GM19043 (cell line): ENCODE measurements around the gene PCSK7.

Experiments used
- ATAC-seq: cut with Tn5 transposase; IDR thresholded peaks from one replicate; pipeline ENCODE4 v1.9.1; 2021; ENCODE audit warnings: low read depth; ENCODE audit not compliant: unreplicated experiment

PCSK7 gene

DNA sequence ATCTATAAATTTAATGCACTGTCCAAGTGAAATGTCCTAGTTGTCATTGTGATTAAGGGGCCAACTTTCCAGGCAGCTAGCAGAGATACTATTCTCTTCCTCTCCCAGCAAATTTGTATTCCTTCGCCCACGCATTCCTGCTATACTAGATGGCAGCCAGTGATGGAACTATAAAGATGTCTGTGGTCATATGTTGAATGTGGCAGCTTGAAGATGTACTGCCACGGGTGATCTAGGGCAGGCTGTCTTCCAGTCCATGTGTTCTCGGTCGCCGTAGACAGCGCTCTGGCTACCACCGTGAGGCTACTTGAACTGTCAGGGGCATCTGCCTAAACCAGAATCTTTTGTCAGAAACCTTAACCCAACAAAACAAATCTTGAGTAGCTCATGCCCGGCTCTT is 61.7 kb downstream of the PCSK7 start:
- ATAC-seq, result no peak

DNA sequence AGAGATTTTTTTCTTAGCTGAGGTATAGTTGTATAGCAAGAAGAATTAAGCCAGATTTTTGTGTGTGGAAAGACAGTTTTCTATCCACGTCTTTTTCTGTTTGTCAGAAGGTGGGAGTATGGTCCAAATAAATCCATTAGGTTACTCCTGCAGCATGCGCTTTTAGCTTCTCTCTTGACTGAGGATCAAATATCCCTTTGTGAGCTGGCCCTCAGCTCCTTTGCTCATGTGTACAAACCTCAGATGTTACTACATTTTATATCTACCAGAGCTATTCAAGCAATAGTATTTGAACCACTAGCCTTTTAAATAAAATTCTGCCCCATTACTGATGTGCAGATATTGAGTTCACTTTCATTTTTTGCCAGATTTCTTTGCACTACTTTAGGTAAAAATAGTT is 62.1 kb downstream of the PCSK7 start:
- no peak for ATAC-seq

DNA sequence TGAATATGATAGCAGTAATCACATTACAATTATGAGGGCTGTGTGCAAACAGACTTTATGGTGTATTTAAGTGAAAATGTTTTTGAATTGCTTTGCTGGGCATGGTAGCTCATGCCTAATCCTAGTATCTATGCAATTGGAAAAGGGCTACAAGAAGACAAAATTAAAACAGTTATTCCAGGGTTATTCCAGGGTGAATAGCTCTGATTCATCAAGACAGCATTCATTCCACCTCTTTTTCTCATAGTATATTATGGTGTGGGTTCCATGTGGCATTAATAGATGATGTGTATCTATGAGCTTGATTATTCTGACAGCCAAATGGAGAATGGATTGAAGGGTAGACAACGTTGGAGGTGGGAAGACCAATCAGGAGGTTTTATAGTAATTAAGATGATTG is 65.4 kb downstream of the PCSK7 start:
- ATAC-seq, result no peak

DNA sequence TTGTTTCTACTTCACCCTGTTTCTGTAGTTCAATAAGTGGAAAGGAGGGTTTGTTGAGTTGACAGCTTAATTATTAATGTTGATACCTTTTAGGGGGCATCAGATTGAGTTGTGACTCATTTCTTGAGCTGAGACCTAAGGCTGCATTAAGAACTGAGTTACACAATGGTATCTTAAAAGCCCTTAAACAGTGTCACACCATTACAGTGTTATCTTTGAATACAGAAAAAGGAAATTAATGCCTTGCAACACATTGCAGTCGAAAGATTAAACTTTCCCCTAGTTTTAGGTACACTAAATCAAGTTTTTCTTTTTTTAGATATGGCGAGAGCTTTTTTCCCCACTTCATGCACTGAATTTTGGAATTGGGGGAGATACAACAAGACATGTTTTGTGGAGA is 71.0 kb downstream of the PCSK7 start:
- ATAC-seq, result peak; percentile 36

DNA sequence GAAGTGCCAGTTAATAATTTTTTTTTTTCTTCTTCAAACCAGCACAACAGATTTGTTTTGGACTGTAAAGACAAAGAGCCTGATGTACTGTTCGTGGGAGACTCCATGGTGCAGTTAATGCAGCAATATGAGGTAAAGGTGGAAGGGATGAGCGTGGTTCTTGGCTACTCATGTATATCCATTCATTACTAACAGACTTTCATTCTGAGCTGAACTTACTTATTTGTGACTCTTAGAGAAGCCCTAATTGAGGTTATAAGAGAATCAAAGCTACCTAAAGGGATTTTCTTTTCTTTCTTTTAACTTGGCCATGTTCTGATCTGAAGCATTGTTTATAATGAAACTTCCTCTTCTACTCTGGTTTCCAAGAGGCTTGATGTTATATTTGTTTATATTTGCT is 72.0 kb downstream of the PCSK7 start:
- ATAC-seq, result no peak

DNA sequence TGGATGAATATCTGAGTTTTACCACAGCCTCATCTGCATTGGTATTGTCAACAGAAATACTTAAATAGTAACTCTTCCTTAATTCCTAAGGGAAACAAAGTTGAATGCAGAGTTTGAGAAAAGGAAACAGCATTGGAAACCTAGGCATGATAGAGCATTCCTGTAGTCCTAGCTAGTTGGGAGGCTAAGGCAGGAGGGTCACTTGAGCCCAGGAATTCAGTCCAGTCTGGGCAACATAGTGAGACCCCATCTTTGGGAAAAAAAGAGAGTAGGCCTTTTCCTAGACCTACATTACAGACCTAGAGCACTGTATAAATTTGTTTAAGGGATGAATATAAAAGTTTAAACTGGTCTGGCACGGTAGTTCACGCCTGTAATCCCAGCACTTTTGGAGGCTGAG is 74.4 kb downstream of the PCSK7 start:
- no peak for ATAC-seq

DNA sequence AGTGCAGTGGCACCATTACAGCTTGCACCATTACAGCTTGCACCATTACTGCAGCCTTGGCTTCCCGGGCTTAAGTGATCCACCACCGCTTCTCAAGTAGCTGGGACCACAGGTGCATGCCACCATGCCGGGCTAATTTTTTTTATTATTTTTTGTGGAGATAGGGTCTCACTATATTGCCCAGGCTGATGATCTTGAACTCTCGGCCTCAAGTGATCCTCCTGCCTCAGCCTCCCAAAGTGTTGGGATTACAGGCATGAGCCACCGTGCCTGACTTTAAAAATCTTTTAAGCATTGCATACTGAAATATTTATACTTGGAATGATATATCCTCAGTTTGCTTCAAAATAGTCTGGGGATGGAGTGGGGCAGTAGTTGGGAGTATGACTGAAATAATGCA is 77.4 kb downstream of the PCSK7 start:
- ATAC-seq, result no peak
